ENCODE measurements around the gene TCF21.

- TF ChIP-seq CTCF (IDR thresholded peaks at IDR 0.05; ENCODE audit: insufficient read depth, low read length): no peak
- no peak for TF ChIP-seq REST (IDR thresholded peaks at IDR 0.05; ENCODE audit: insufficient replicate concordance, low read depth)
- TF ChIP-seq GABPA (IDR thresholded peaks at IDR 0.05; ENCODE audit: low read depth): no peak
- no peak for TF ChIP-seq POLR2AphosphoS5 (IDR thresholded peaks at IDR 0.05; ENCODE audit: low read depth)
- no peak for TF ChIP-seq SPI1 (IDR thresholded peaks at IDR 0.05; ENCODE audit: borderline replicate concordance, low read depth)
Measured at GRCh38 chr6:133903855-133904254, 14.9 kb downstream of the TCF21 start.

Measured in HL-60 (cell line).